Measurements from ENCODE around the gene GID4.

DNA sequence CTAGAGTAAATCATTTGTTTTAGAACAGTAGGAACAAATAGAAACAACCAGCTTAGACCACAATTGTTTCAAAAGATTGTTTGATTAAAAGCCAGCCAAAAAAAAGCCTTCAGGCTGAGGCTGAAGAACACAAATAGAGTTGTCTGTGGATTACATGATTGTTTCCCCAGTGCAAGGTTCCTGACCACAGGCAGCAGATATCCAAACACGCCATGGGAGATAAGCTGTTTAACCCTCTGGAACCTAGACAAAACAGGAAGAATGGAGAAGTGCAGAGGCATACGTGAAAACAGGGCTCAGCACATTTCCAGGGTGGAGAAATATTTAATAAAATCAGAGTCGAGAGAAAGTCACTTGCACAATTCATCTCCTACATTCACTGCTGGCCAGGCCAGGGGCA, 21.2 kb upstream of the GID4 start:
- TF ChIP-seq, protein P1, sequence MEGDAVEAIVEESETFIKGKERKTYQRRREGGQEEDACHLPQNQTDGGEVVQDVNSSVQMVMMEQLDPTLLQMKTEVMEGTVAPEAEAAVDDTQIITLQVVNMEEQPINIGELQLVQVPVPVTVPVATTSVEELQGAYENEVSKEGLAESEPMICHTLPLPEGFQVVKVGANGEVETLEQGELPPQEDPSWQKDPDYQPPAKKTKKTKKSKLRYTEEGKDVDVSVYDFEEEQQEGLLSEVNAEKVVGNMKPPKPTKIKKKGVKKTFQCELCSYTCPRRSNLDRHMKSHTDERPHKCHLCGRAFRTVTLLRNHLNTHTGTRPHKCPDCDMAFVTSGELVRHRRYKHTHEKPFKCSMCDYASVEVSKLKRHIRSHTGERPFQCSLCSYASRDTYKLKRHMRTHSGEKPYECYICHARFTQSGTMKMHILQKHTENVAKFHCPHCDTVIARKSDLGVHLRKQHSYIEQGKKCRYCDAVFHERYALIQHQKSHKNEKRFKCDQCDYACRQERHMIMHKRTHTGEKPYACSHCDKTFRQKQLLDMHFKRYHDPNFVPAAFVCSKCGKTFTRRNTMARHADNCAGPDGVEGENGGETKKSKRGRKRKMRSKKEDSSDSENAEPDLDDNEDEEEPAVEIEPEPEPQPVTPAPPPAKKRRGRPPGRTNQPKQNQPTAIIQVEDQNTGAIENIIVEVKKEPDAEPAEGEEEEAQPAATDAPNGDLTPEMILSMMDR (IDR thresholded peaks at IDR 0.05) = no peak
- no peak for TF ChIP-seq POLR2A (IDR thresholded peaks at IDR 0.05)
